Heart right ventricle (tissue), 16 donors: Measurements from ENCODE around the gene FRMD6. TPM values are rescaled to one million over a fixed set of nuclear protein-coding genes. Genes with fewer than 3 reads are reported as not detected.

Source experiments
- ATAC-seq, 8 donors: fragments of 200-7000 bp; cut with Tn5 transposase; one replicate each; pipeline ENCODE4 v1.9.1; 2020; ENCODE audit warnings: mild to moderate bottlenecking in 8 of 8, moderate library complexity in 8 of 8, moderate number of reproducible peaks in 1 of 8
- DNase-seq, 2 donors: peaks; one replicate each; pipeline ENCODE4 v3.0.0-alpha.2; 2020
- H3K27ac ChIP-seq, 10 donors: fragments of 200-600 bp; sonication (generic) in 2 of 10; one replicate each; pipeline versions ENCODE4 v1.5.0 to v1.8.0; 2020 to 2022; ENCODE audit warnings: mild to moderate bottlenecking in 3 of 10
- H3K27me3 ChIP-seq, 7 donors: fragments of 200-600 bp; one replicate each; pipeline ENCODE4 v1.8.0; 2021 to 2022; ENCODE audit warnings: mild to moderate bottlenecking in 2 of 7
- H3K36me3 ChIP-seq, 9 donors: fragments of 200-600 bp; sonication (generic) in 1 of 9; one replicate each; pipeline versions ENCODE4 v1.5.0 to v1.8.0; 2020 to 2022; ENCODE audit warnings: mild to moderate bottlenecking in 2 of 9
- H3K4me1 ChIP-seq, 9 donors: fragments of 200-600 bp; sonication (generic) in 1 of 9; one replicate each; pipeline versions ENCODE4 v1.5.0 to v1.8.0; 2020 to 2022; ENCODE audit warnings: mild to moderate bottlenecking in 4 of 9
- H3K4me3 ChIP-seq, 10 donors: fragments of 200-600 bp; sonication (generic) in 2 of 10; one replicate each; pipeline versions ENCODE4 v1.5.0 to v1.8.0; 2020 to 2022; ENCODE audit warnings: mild to moderate bottlenecking in 7 of 10, moderate library complexity in 2 of 10
- H3K9me3 ChIP-seq, 11 donors: fragments of 200-600 bp in 10 of 11; sonication (generic) in 2 of 11; one replicate each; pipeline versions ENCODE4 v1.5.0 to v1.8.0; 2013 to 2022; ENCODE audit warnings: mild to moderate bottlenecking in 2 of 11, control low read depth in 1 of 11, moderate library complexity in 1 of 11
- CTCF ChIP-seq, 9 donors: fragments of 200-600 bp; sonication (generic) in 2 of 9; IDR thresholded peaks; one replicate each; pipeline versions ENCODE4 v1.5.0 to v1.8.0; 2021 to 2022; ENCODE audit warnings: antibody characterized with exemption in 9 of 9, mild to moderate bottlenecking in 5 of 9, moderate library complexity in 1 of 9
- WGBS, 2 donors: extraction: QIAGEN DNeasy Blood & Tissue Kit; methylation state at CpG; one replicate each; pipeline ENCODE4 v1.1.7; 2013; ENCODE audit warnings: inconsistent platforms in 1 of 2; 5-methylcytosine and 5-hydroxymethylcytosine counted together
- intact Hi-C, 10 donors: fragments of 100-400 bp; cut with DNase I; formaldehyde crosslinking; loops; one replicate each; pipeline versions ENCODE4 v1.11.1 to v1.14.2; 2022
- polyA plus RNA-seq, 2 donors: library from polyadenylated mRNA; stranded (reverse); fragments of 200-250 nt; gene quantifications; one replicate each; pipeline ENCODE4 v1.2.3, GENCODE V29; 2013
- total RNA-seq, 10 donors: library from RNA; stranded (reverse); fragmentation: NEBNext Ultra II Directional in 3 of 10; extraction: Animal tissue kit (Norgen Biotek cat#: 25700) in 3 of 10; gene quantifications; one replicate each; pipeline versions ENCODE4 v1.2.1 to v1.2.4, GENCODE V29; 2021 to 2023
- donor health status: Arrhythmogenic right ventricular cardiomyopathy.
- donor health status: ischemic (EF 13 %, LVEDD 7.1; RV severe dilation, severe dysfunction).
- donor health status: healthy with polysubstance abuse.
- donor health status: DM: no; HTN: yes; CAD: no.
- donor health status: DM: no; HTN: no; CAD: no.
- donor health status: ischemic (EF 25% LVEDD 6.9; RV normal size, moderate dysfunction).
- donor health status: ischemic (EF 25% LVEDD 5.7; RV mildly dilated, moderate dysfunction).
- donor health status: healthy.
- donor health status: DM: yes; HTN: yes; CAD: no.
- donor health status: Ischemic cardiomyopathy.
- donor health status: ischemic (EF 35%, LVEDD 5.7; RV mildly dilated, moderate dysfunction).
- donor health status: nonischemic (EF 11% LVEDD 7.7; RV severe dilation, severe dysfunction).
- donor health status: DM: yes; HTN: yes; CAD: no.
- donor health status: PGD.
- donor health status: ischemic (EF 29% LVEDD 5.4; RV normal size, mild dysfunction).
- donor health status: nonischemic (EF 23%, LVEDD 6.1; RV moderate dilation, normal function).

The FRMD6 gene
- total and polyA plus RNA-seq, 12 donors: 2.2 to 14.2 (median 6.6) TPM

GRCh38 chr14:51653079-51653774 is 1.5 kb downstream of the FRMD6 start:
- H3K4me1 ChIP-seq: peaks cover 0 to 59% (median 11%) of the 10 kb centered on the region in 9 donors
- peak in 3 of 8 donors; percentile 25 to 32 (median 26) for ATAC-seq

GRCh38 chr14:51653775-51654532 is 2.2 kb downstream of the FRMD6 start:
- intact Hi-C loops: loop anchor here (2.0 to 10.0 kb wide), 9 partner anchors 123 to 372 kb away; partner anchors contain the start of gene RTRAF (in 1 of the 10)
- Histone ChIP-seq H3K36me3 (no peaks in the 10 kb centered on the region), H3K4me1 (peaks cover 0 to 66% (median 11%) of the 10 kb centered on the region in 9 donors), H3K27ac (peak overlapping the region in 9 of 10 donors; percentile 90 to 99 (median 97)), H3K27me3 (peaks cover 0 to 29% (median 0%) of the 10 kb centered on the region in 7 donors), H3K4me3 (peak overlapping the region in 9 of 10 donors; percentile 73 to 98 (median 89)), H3K9me3 (no peaks in the 10 kb centered on the region)
- no peak for TF ChIP-seq CTCF (IDR thresholded peaks at IDR 0.05)
- no peak for DNase-seq
- WGBS, 2 donors: 63 to 70% methylated on average over 4 of the region's 4 CpGs
- no peak for ATAC-seq

More at GRCh38 chr14:51653079-51653774, 1.5 kb downstream of the FRMD6 start:
- H3K4me3 ChIP-seq: peak overlapping the region; percentile 73 to 98 (median 89)
- H3K27ac ChIP-seq: peak overlapping the region; percentile 90 to 99 (median 97)
- no peaks in the 10 kb centered on the region for H3K9me3 ChIP-seq
- 8 to 15% methylated on average over 6 of the region's 6 CpGs for WGBS, 2 donors
- TF ChIP-seq CTCF (IDR thresholded peaks at IDR 0.05): peak in 7 of 9 donors; percentile 7 to 52 (median 40)
- DNase-seq: peak in 1 of 2 donors; percentile 38
- H3K36me3 ChIP-seq: no peaks in the 10 kb centered on the region
- intact Hi-C loops: loop anchor here (2.0 to 10.0 kb wide), 8 partner anchors 124 to 371 kb away; no protein-coding TSS in a partner anchor
- H3K27me3 ChIP-seq: peaks cover 0 to 29% (median 0%) of the 10 kb centered on the region in 7 donors

GRCh38 chr14:51654533-51654845 is 2.8 kb downstream of the FRMD6 start:
- Histone ChIP-seq H3K27me3 (peaks cover 0 to 29% (median 0%) of the 10 kb centered on the region in 7 donors), H3K4me1 (peaks cover 0 to 69% (median 11%) of the 10 kb centered on the region in 9 donors), H3K9me3 (no peaks in the 10 kb centered on the region), H3K27ac (peak overlapping the region in 7 of 10 donors; percentile 95 to 99 (median 97)), H3K4me3 (peak overlapping the region in 5 of 10 donors; percentile 88 to 98 (median 91)), H3K36me3 (no peaks in the 10 kb centered on the region)
- WGBS, 2 donors: 71 to 78% methylated on average over 1 of the region's 1 CpG
- DNase-seq (no peak), ATAC-seq (no peak)
- intact Hi-C loops: loop anchor here in 9 of 10 donors (2.0 to 10.0 kb wide), 7 partner anchors 123 to 372 kb away; partner anchors contain the start of gene RTRAF (in 1 of the 9)
- TF ChIP-seq CTCF (IDR thresholded peaks at IDR 0.05): no peak

- no peaks in the 10 kb centered on the region for H3K36me3 ChIP-seq
- no peak for TF ChIP-seq CTCF (IDR thresholded peaks at IDR 0.05)
- no peak overlapping the region for H3K27ac ChIP-seq
- H3K4me3 ChIP-seq: no peak overlapping the region
- H3K9me3 ChIP-seq: no peaks in the 10 kb centered on the region
- peaks cover 0 to 24% (median 0%) of the 10 kb centered on the region in 7 donors for H3K27me3 ChIP-seq
- 93 to 100% methylated on average over 1 of the region's 1 CpG for WGBS, 2 donors
- no peak for ATAC-seq
- intact Hi-C loops: loop anchor here in 4 of 10 donors (10.0 kb wide), 3 partner anchors 127 to 373 kb away; no protein-coding TSS in a partner anchor
- DNase-seq: no peak
- H3K4me1 ChIP-seq: peaks cover 0 to 70% (median 8%) of the 10 kb centered on the region in 9 donors
Observed at GRCh38 chr14:51657762-51658161, 6.1 kb downstream of the FRMD6 start.
